Measurements from ENCODE around the gene UQCR11.

GRCh38 chr19:1644070-1644469, 38.8 kb upstream of the UQCR11 start:
- TF ChIP-seq CTCF (IDR thresholded peaks at IDR 0.05; ENCODE audit: extremely low read depth in 1 of 2, insufficient read depth in 1 of 2, low read depth in 1 of 2, low read length in 2 of 2) (no peak), POLR2AphosphoS5 (IDR thresholded peaks at IDR 0.05; ENCODE audit: insufficient read depth, low read depth, low read length) (no peak), POLR2A (IDR thresholded peaks at IDR 0.05; ENCODE audit: low read depth, low read length) (no peak), EZH2 (IDR thresholded peaks at IDR 0.05; ENCODE audit: borderline replicate concordance, low read depth, low read length, severe bottlenecking) (no peak), MYC (IDR thresholded peaks at IDR 0.05; ENCODE audit: low read depth, low read length) (no peak), MAX (IDR thresholded peaks at IDR 0.05; ENCODE audit: insufficient read depth, insufficient read length) (no peak)
